ENCODE data around the gene OR5C1.

The OR5C1 gene

DNA sequence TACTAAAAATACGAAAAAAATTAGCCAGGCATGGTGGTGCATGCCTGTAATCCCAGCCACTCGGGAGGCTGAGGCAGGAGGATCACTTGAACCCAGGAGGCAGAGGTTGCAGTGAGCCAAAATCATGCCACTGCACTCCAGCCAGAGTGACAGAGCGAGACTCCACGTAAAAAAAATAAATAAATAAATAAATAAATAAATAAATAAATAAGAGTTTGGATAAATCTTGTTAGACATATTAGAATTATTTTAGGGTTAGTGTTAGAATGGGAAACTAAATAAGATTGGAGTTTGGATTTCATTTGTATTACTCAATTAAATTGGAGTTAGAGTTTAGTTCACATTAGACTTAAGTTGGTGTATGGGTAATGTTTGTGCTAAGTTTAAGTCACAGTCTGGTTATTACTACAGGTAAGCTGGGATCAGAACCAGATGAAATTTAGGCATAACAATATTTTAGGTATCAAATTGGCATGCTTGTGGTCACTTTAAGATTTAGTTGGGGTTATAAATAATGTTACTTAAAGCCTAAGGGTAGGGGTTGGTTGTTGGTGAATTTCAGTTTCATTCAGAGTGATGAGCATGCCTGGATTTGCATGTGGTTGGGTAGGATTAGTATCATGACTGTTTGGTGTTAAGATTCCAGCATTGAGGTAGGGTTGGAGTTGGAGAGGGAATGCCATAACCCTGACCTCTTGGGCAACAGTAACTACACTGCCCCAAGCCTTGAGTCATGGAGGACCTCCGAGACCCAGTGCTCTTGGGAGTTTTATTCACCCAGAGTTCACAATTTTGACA, 3.3 kb downstream of the OR5C1 start:
- TF ChIP-seq, protein P1, sequence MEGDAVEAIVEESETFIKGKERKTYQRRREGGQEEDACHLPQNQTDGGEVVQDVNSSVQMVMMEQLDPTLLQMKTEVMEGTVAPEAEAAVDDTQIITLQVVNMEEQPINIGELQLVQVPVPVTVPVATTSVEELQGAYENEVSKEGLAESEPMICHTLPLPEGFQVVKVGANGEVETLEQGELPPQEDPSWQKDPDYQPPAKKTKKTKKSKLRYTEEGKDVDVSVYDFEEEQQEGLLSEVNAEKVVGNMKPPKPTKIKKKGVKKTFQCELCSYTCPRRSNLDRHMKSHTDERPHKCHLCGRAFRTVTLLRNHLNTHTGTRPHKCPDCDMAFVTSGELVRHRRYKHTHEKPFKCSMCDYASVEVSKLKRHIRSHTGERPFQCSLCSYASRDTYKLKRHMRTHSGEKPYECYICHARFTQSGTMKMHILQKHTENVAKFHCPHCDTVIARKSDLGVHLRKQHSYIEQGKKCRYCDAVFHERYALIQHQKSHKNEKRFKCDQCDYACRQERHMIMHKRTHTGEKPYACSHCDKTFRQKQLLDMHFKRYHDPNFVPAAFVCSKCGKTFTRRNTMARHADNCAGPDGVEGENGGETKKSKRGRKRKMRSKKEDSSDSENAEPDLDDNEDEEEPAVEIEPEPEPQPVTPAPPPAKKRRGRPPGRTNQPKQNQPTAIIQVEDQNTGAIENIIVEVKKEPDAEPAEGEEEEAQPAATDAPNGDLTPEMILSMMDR (IDR thresholded peaks at IDR 0.05; ENCODE audit: low read depth, low read length), result no peak
- Histone ChIP-seq H3K4me3 (ENCODE audit: low read depth, low read length) (no peak overlapping the region), H3K9me3 (ENCODE audit: severe bottlenecking) (peaks cover 5% of the 10 kb centered on the region), H3K27me3 (ENCODE audit: insufficient read depth, low read depth, severe bottlenecking) (peaks cover 5% of the 10 kb centered on the region), H3K27ac (no peak overlapping the region), H3K36me3 (no peaks in the 10 kb centered on the region)
- no peak for DNase-seq

DNA sequence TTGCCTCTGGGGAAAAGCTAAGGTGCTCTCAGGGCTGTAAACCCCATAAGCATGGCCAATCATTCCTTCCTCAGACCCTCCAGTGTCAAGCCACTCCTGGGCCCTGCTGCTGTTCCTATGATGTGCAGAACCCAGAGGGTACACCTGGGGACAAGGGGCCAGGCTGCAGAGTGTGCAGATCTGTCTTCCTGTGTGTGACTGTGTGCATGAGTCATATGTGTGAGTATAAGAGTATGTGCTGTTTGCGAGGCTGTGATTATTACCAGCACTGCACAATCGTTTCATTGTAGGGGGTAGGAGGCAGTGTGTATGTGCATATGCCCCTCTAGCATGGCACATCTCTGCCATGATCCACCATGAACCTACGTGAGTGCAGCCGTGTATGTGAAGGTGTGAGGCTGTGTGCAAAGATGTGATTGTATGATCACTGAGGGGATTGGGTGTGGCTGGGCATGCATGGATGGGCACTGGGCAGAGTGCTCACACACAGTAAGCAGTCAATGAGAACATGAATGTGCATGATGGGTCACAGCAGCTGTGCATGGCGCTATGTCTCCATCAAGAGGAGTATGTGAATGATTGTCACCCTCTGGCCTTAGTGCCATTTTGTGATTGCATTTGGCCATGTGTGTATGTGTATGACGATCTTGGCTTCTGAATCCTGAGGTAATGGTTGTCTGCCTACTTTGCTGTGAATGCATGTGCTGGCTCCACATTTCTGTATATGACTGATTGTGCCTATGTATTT, 8.8 kb downstream of the OR5C1 start:
- H3K9me3 ChIP-seq (ENCODE audit: severe bottlenecking), result peaks cover 5% of the 10 kb centered on the region
- no peak overlapping the region for H3K4me3 ChIP-seq (ENCODE audit: low read depth, low read length)
- no peaks in the 10 kb centered on the region for H3K36me3 ChIP-seq
- DNase-seq, result no peak
- H3K27me3 ChIP-seq (ENCODE audit: insufficient read depth, low read depth, severe bottlenecking), result no peaks in the 10 kb centered on the region
- TF ChIP-seq, protein P1 (IDR thresholded peaks at IDR 0.05; ENCODE audit: low read depth, low read length), result peak; percentile 46
- no peak overlapping the region for H3K27ac ChIP-seq

DNA sequence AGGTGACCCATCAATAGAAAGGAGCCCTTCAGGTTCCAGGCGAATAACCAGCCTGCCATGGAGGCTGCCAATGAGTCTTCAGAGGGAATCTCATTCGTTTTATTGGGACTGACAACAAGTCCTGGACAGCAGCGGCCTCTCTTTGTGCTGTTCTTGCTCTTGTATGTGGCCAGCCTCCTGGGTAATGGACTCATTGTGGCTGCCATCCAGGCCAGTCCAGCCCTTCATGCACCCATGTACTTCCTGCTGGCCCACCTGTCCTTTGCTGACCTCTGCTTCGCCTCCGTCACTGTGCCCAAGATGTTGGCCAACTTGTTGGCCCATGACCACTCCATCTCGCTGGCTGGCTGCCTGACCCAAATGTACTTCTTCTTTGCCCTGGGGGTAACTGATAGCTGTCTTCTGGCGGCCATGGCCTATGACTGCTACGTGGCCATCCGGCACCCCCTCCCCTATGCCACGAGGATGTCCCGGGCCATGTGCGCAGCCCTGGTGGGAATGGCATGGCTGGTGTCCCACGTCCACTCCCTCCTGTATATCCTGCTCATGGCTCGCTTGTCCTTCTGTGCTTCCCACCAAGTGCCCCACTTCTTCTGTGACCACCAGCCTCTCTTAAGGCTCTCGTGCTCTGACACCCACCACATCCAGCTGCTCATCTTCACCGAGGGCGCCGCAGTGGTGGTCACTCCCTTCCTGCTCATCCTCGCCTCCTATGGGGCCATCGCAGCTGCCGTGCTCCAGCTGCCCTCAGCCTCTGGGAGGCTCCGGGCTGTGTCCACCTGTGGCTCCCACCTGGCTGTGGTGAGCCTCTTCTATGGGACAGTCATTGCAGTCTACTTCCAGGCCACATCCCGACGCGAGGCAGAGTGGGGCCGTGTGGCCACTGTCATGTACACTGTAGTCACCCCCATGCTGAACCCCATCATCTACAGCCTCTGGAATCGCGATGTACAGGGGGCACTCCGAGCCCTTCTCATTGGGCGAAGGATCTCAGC, 11.6 kb downstream of the OR5C1 start, which contains the start of gene OR1K1:
Gene OR1K1, plus strand, starts transcription at position 58 of the 995 bp plus-strand sequence. Its CDS starts 0 bp downstream, at position 58.
- Histone ChIP-seq H3K27me3 (ENCODE audit: insufficient read depth, low read depth, severe bottlenecking) (no peaks in the 10 kb centered on the region), H3K27ac (no peak within 1 kb of the TSS), H3K4me3 (ENCODE audit: low read depth, low read length) (no peak within 1 kb of the TSS), H3K36me3 (no peaks in the 10 kb centered on the region), H3K9me3 (ENCODE audit: severe bottlenecking) (peaks cover 3% of the 10 kb centered on the region)
- TF ChIP-seq, protein P1 (IDR thresholded peaks at IDR 0.05; ENCODE audit: low read depth, low read length), result no peak
- no peak for DNase-seq

DNA sequence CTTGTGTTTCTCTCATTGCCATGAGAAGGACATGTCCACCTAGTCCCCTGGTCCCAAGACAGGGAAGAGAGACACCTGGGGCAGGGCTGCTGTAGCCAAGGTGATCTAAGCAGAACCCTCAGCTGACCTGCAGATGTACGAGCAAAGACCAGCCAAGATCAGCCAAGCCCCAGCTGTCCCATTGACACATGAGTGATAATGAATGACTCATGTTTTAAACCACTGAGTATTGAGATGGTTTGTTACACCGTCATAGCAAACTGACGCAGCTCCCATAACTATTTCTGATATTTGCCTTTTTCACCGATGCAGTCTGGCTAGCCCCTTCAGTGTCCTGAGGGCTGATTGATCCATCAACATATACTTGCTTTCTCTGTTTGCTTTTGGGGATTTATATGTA, 17.9 kb downstream of the OR5C1 start:
- Histone ChIP-seq H3K4me3 (ENCODE audit: low read depth, low read length) (no peak overlapping the region), H3K36me3 (no peaks in the 10 kb centered on the region), H3K27ac (no peak overlapping the region), H3K27me3 (ENCODE audit: insufficient read depth, low read depth, severe bottlenecking) (no peaks in the 10 kb centered on the region), H3K9me3 (ENCODE audit: severe bottlenecking) (no peaks in the 10 kb centered on the region)
- no peak for DNase-seq
- TF ChIP-seq, protein P1 (IDR thresholded peaks at IDR 0.05; ENCODE audit: low read depth, low read length), result no peak

DNA sequence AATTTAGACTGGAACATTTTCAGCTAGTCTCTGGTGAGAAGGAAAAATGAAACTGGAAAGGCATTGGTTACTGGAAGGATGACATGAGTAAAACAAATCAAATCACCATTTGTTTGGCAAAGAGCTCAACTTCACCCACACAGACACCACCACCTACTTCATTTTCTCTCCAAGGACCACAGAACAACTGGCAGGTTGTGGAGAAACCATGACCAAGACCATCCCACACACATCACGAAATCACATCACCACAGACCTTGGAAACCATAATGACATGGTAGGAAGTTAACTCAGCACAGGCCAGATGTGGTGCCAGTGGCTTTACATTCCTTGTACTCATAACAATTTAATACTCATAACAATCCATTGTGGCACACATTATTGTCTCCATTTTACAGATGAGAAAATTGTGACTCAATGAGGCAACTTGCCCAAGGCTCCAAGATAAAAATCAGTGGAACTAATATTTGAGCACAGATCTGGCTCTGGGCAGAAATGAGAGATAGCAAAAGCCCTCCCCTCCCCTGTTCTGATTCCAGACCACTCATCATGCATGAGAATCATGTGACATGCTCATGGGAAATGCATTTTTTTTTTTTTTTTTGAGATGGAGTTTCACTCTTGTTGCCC, 18.7 kb downstream of the OR5C1 start:
- H3K27ac ChIP-seq, result no peak overlapping the region
- H3K36me3 ChIP-seq, result no peaks in the 10 kb centered on the region
- no peak for DNase-seq
- no peak overlapping the region for H3K4me3 ChIP-seq (ENCODE audit: low read depth, low read length)
- H3K9me3 ChIP-seq (ENCODE audit: severe bottlenecking), result no peaks in the 10 kb centered on the region
- TF ChIP-seq, protein P1 (IDR thresholded peaks at IDR 0.05; ENCODE audit: low read depth, low read length), result no peak
- H3K27me3 ChIP-seq (ENCODE audit: insufficient read depth, low read depth, severe bottlenecking), result no peaks in the 10 kb centered on the region

Measured in WERI-Rb-1 (cell line).